ENCODE data around the gene AKNAD1.

DNA sequence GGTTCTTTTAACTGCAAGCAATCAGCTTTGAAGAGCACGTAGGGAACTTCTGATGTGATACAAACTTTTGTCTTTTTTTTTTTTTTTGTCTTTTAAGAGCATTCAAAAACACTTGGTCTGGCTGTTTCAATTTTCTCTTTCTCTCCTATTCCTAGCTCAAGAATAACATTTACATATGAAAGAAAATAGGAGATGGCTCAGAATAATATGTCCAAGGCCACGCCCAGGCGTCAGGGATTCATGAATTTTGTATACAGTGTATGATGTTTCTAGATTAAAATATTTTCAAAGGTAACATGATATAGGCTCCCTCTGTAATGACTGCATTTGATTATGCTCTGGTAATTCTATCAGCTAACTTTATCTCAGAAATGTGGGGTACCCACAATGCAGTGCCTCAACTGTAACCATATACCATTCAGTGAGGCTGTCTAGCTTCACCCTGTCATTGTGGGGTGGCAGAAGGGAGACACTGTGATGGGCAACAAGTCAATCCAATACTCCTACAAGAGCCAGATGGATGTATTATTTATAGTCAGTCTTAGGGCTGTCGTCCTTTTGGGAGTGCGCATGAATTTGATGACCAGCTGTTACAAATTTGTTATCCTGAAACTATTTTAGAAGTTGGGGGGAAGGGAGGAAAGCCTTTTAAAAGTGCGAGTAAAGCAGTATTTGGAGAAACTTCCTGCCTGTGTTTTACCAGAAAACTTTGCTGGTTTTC is 1.5 kb upstream of the AKNAD1 start:
- TF ChIP-seq TAF1 (IDR thresholded peaks at IDR 0.05; ENCODE audit: borderline replicate concordance, low read depth, low read length) (no peak), POLR2A (IDR thresholded peaks at IDR 0.05; ENCODE audit: low read depth, low read length) (no peak), POLR2AphosphoS5 (IDR thresholded peaks at IDR 0.05; ENCODE audit: low read depth, low read length) (no peak)

Data from GM12892 (cell line).